NCI-H187 (cell line): ENCODE results near the gene FBN3.

Experiments used
- DNase-seq, 2 experiments: peaks; one replicate each; lab custom pipeline; 2025; lab: John Stamatoyannopoulos, UW

Gene FBN3

GRCh38 chr19:8148410-8149260 is 757 bp downstream of the FBN3 start:
- DNase-seq, result no peak

DNA sequence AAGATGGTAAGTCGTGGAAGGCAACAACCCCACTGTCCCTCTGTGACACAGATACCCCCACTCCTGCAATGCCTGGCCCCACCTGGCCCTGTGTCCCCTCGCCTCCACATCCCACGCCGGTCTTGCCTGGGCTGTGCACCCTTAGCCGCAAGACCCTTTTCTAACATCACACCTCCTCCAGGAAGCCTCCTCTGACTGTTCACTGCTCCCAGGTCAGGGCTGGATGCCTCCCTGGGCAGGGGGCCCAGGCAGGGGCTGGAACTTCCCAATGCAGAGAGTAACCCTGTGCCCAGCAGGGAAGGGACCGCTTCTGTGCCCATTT is 1.3 kb downstream of the FBN3 start:
- DNase-seq, result no peak

- no peak for DNase-seq
These were observed 1.8 kb downstream of the FBN3 start for GRCh38 chr19:8147582-8147978.

DNA sequence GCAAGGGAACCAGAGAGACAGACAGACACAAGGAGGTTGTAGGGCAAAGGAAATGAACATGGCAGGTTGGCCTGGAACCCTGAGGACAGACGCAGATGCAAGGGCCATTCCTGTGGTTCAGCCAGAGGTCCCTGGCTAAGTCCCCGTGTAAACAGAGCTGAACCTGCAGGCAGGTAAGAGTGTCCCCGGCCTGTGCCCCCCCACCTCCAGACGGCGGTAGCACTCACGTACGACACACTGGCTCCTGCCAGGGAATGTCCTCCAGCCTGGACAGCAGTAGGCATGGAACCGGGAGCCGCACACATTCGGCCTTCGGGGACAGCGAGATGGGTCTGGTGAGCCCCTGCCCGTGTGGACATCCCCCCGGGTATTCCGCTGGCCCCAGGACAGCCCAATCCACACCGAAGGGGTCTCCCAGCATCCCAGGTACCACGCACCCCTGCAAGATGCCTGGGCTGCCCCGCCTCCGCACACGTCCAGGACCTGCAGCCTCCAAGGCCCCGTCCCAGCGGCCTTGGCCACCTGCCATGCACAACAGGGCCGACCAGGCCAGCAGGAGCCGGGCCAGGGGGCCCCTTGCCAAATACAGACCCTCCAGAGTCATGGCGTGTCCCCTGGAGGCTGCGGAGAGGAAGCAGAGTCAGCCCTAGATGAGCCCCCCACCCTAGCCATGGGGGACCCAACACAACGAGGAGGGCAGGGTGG is 2.4 kb downstream of the FBN3 start:
- no peak for DNase-seq

- no peak for DNase-seq
These were observed 5.0 kb downstream of the FBN3 start for GRCh38 chr19:8144273-8144995.

DNA sequence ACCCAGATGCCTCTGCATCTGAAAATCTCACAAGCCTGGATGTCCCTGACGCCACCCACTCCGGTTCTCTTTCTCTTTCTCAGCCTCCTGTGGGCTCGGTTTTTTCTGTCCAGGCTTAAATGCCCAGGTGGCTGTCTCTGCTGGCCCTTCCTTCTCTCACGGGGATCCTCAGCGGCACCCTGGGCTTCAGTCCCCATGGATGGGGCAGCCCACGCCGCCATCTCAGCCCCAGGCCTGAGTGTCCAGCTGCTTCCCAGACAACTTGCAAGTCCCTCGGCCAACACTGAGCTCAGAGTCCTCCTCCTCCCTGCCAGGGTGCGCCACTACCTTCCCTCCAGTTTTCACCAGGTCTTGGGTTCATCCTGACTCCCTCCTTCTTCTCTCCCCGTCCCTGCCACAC is 6.4 kb downstream of the FBN3 start:
- no peak for DNase-seq

DNA sequence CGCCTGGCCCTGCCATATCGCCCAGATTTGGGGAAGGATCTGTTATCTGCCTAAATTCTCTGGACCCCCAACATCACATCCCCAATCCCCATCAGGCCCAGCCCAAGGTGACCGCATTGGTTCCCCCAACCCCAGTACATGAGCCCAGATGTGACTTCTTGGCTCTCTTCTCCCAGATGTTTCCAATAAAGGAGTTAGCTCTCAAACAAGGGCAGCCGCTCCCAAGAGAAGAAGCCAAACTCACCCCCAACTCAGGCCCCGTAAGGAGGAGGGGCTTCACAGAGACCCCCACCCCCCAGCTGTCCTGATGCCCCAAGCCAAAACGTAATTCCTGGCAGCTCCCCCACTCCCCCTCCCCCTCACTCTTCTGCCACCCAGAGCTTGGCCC is 6.9 kb downstream of the FBN3 start:
- DNase-seq, result no peak

DNA sequence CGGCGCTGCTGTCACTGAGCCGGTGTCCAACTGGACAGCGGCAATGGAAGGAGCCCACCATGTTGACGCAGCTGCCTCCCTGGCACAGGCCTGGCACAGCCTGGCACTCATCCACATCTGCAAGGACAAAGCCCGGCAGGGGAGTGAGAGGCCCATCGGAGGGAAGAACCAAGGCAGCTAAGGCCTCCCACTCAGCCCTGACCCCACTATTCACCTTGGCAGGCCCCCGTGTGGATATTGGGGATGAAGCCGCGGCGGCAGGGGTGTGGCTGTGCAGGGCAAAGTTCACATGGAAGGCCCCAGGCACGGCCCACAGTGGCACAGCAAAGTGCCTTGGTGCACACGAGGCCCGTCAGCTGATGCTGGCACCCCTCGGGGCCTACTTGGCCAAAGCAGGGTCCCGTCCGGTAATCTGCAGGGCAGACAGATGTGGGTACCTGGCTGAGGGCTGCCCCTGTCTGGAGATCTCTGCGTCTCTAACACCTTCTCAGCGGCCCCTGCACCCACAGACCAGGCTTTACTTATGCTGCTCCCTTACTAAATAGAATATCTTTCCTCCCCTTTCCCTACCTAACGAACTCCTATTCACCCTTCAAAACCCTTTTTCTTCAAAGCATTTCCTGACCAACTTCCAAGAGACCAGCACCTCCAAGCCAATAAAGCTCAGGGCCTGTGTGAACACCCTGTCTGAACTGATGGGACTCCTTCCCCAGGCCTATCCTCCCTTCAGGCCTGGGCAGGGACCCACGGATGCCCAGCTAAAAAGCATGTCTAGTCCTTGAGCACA is 7.5 kb downstream of the FBN3 start:
- no peak for DNase-seq

DNA sequence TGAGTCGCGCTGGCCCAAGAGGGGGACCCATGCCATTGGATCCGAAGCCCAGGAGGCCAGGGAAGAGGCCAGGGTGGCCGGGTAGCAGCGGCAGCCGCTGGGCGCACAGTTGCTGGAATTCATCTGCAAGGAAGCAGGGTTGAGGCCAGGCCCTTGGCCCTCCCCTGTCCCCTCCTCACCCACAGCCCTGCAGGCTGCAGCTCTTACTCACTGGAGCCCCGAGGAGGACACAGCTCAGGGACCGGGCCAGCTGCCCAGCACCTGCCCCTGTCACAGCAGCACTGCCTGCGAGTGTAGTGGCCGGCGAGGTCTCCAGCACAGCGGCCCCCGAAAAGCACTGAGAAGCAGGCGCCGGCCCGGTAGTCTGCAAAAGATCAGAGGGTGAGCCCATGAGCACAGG is 11.2 kb downstream of the FBN3 start:
- DNase-seq, result no peak

GRCh38 chr19:8137425-8137824 is 12.0 kb downstream of the FBN3 start:
- no peak for DNase-seq

GRCh38 chr19:8135946-8136618 is 13.3 kb downstream of the FBN3 start:
- DNase-seq, result no peak

DNA sequence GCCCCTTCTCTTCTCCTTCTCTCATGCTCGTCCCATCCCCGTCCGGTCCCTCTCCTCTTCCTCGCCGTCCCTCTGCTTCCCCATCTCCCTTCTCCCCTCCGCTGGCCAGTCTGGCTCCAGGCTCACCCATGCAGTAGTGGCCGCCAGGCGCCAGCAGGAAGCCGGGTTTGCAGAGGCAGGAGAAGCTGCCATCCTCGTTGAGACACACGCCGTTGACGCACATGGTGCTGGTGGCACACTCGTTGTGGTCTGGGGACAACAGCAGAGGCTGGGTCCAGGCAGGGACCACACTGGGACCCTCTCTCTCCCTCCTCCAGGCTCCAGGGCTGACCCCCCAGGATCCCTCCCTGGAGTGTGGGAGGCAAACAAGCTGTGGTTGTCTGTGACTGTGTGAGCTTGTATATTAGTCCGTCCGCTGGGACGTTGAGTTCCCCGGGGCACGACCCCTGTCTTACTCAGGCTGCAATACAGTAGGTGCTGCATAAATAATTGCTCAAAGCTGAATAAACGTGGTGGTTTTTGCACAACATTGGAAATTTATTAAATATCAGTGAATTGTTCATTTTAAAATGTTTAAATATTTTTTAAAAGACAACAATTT is 16.4 kb downstream of the FBN3 start:
- DNase-seq, result no peak

GRCh38 chr19:8131517-8131916 is 17.9 kb downstream of the FBN3 start:
- no peak for DNase-seq

DNA sequence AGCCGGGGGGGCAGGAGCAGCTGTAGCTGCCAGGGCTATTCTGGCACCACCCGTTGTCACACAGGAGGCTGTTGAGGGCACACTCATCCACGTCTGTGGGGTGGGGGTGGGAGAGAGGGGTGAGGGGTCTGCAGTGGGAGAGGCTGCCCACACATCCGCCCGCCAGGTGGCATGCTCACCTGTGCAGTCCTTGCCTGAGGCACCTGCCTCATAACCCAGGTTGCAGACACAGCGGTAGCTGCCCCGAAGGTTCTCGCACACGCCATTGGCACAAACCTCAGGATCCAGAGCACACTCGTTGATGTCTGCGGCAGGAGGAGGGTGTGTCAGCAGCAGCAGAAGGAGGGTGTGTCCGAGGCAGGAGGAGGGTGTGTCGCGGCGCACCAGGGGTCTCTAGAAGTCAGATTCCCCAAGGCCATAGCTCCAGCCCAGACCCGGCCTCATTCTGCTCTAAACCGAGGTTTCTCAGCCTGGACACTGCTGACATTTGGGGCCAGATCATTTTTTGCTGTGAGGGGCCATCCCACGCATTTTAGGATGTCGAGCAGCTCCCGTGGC is 20.3 kb downstream of the FBN3 start:
- DNase-seq, result no peak

- no peak for DNase-seq
These were observed 20.8 kb downstream of the FBN3 start for GRCh38 chr19:8128551-8128950.

GRCh38 chr19:8127311-8127710 is 22.1 kb downstream of the FBN3 start:
- DNase-seq, result no peak

DNA sequence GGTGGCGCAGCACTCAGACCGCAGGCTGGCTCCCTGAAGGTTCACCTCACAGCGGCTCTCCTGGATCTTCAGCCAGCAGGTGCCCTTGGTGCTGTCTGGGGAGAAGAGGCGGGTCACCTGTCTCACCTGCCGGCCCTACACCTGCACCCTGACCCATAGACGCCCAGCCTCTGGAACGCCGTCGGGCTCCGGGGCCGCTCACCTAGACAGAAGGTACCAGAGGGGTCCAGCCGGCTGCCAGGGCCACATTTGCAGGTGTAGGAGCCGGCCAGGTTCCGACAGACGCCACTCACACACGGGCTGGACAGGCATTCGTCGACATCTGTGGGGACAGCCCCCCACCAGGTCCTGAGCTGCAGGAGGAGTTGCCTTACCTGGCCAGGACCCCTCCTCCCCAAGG is 22.9 kb downstream of the FBN3 start:
- DNase-seq, result no peak

GRCh38 chr19:8126008-8126407 is 23.4 kb downstream of the FBN3 start:
- DNase-seq, result no peak

GRCh38 chr19:8123683-8124082 is 25.7 kb downstream of the FBN3 start:
- no peak for DNase-seq

DNA sequence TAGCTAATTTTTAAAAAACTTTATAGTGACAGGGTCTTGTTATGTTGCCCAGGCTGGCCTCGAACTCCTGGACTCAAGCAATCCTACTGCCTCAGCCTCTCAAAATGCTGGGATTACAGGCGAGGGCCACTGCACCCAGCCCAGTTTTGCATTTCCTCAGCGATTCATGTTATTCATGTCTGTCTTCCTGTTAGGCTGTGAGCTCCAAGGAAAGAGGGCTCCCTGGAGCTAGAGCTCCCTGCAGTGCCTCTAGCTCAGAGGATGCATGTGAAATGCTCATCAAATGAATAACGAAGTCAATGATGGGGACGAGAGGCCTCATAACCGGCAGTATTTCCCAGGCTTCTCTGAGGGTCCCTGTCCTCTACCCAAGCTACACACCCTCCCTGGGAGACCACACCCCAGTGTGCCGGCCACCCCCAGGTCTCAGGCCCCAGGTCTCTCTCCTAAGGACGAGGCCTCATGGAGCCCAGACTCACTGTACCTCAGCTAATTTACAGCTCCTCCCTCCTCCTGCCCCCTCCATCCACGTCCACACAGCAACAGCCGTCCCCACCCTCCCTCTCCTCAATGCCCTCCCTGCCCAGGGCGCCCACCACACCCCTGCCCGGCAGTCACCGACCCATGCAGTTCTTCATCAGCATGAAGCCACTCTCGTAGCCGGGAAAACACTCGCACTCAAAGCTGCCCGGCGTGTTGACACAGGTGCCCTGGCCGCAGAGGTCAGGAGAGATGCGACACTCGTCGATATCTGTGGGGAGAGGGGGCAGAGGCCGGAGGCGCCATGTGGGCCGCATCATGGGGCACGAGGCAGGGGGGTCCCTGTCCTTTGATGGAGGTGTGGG is 28.5 kb downstream of the FBN3 start:
- no peak for DNase-seq
